Ascending aorta (tissue), 2 donors: ENCODE results near the gene ZNF823. TPM values are rescaled to one million over a fixed set of nuclear protein-coding genes. Genes with fewer than 3 reads are reported as not detected.

Source experiments
- DNase-seq, 2 donors: peaks; one replicate each; pipeline ENCODE4 v3.0.0-alpha.2; 2019; ENCODE audit warnings: low spot score in 2 of 2
- H3K27ac ChIP-seq, 2 donors: fragments of 200-600 bp; sonication (generic); one replicate each; pipeline ENCODE4 v1.5.1; 2016 to 2017; ENCODE audit warnings: mild to moderate bottlenecking in 1 of 2
- H3K27me3 ChIP-seq: fragments of 200-600 bp; sonication (generic); one replicate; pipeline ENCODE4 v1.5.1; 2017
- H3K36me3 ChIP-seq, 2 donors: fragments of 200-600 bp; sonication (generic); one replicate each; pipeline ENCODE4 v1.5.1; 2016
- H3K4me1 ChIP-seq, 2 donors: fragments of 200-600 bp; sonication (generic); one replicate each; pipeline ENCODE4 v1.5.1; 2016 to 2017; ENCODE audit warnings: mild to moderate bottlenecking in 1 of 2
- H3K4me3 ChIP-seq, 2 donors: fragments of 200-600 bp; sonication (generic); one replicate each; pipeline ENCODE4 v1.5.1; 2016 to 2017; ENCODE audit warnings: mild to moderate bottlenecking in 1 of 2
- H3K9me3 ChIP-seq, 2 donors: fragments of 200-600 bp; sonication (generic); one replicate each; pipeline ENCODE4 v1.5.1; 2016
- intact Hi-C: fragments of 100-400 bp; cut with DNase I; formaldehyde crosslinking; loops from one replicate; pipeline ENCODE4 v1.15.1; 2023
- total RNA-seq: library from RNA; depleted of rRNA; stranded (reverse); fragments of >200 nt; gene quantifications from one replicate; pipeline ENCODE4 v1.1.0, GENCODE V29; 2016
- TF ChIP-seq, protein P1 (sequence below), 3 experiments: fragments of 200-600 bp in 2 of 3; fragments of 450-650 bp in 1 of 3; sonication (generic) in 2 of 3; IDR thresholded peaks; one replicate each; pipeline ENCODE4 v1.5.1; 2016 to 2019; ENCODE audit warnings: antibody characterized with exemption in 3 of 3, mild to moderate bottlenecking in 1 of 3, moderate library complexity in 1 of 3

Gene ZNF823
- total RNA-seq, 1 donor from 2014 or later: 5.2 TPM

DNA sequence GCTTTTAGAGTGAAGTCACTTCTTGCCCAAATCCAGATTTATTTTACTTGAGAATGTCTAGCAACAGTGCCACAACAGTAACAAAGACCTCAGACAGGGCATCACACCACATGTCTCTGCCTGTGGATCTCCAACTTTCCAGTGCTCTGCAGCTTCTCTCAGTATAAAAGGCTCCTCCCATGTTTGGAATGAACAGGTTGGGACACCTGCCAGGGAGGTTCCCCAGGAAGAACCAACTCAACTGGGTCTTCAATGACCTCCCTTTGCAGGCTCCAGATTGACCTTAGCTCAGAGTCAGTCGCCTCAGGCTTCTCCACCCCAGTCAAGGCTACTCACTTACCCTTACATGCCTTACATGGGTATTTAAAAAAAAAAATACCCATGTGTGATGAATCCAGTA lies 3.4 kb downstream of the ZNF823 start:
- no peaks in the 10 kb centered on the region for H3K27me3 ChIP-seq
- peaks cover 0 to 13% of the 10 kb centered on the region in 2 donors for H3K9me3 ChIP-seq
- no peak overlapping the region for H3K27ac ChIP-seq
- TF ChIP-seq, protein P1, sequence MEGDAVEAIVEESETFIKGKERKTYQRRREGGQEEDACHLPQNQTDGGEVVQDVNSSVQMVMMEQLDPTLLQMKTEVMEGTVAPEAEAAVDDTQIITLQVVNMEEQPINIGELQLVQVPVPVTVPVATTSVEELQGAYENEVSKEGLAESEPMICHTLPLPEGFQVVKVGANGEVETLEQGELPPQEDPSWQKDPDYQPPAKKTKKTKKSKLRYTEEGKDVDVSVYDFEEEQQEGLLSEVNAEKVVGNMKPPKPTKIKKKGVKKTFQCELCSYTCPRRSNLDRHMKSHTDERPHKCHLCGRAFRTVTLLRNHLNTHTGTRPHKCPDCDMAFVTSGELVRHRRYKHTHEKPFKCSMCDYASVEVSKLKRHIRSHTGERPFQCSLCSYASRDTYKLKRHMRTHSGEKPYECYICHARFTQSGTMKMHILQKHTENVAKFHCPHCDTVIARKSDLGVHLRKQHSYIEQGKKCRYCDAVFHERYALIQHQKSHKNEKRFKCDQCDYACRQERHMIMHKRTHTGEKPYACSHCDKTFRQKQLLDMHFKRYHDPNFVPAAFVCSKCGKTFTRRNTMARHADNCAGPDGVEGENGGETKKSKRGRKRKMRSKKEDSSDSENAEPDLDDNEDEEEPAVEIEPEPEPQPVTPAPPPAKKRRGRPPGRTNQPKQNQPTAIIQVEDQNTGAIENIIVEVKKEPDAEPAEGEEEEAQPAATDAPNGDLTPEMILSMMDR (IDR thresholded peaks at IDR 0.05): no peak
- no peak for DNase-seq
- H3K36me3 ChIP-seq: peaks cover 0 to 11% of the 10 kb centered on the region in 2 donors
- H3K4me3 ChIP-seq: no peak overlapping the region
- intact Hi-C loops: no loop called here
- peaks cover 0 to 7% of the 10 kb centered on the region in 2 donors for H3K4me1 ChIP-seq

DNA sequence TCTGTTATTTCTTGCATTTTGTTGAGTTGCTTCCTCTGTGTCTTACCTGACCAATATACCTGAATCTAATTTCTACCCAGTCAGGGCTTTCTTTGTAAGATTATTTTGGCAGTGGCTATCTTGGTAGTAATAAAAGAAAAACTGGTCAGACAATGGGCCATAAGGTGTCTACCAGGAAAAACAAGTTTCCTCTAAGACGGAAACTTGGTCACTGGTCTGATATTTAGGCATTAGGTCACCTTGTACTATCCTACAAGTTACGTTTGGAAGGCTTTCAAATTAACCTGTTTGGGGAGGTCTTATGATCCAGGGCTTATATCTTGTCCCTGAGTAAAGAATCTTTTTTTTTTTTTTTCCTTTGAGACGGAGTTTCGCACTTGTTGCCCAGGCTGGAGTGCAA lies 9.2 kb downstream of the ZNF823 start:
- TF ChIP-seq, protein P1 (IDR thresholded peaks at IDR 0.05): no peak
- H3K27ac ChIP-seq: no peak overlapping the region
- intact Hi-C loops: no loop called here
- DNase-seq: no peak
- H3K9me3 ChIP-seq: peaks cover 2 to 68% of the 10 kb centered on the region in 2 donors
- no peak overlapping the region for H3K4me3 ChIP-seq
- H3K27me3 ChIP-seq: no peaks in the 10 kb centered on the region
- H3K4me1 ChIP-seq: no peaks in the 10 kb centered on the region
- peaks cover 18 to 49% of the 10 kb centered on the region in 2 donors for H3K36me3 ChIP-seq

DNA sequence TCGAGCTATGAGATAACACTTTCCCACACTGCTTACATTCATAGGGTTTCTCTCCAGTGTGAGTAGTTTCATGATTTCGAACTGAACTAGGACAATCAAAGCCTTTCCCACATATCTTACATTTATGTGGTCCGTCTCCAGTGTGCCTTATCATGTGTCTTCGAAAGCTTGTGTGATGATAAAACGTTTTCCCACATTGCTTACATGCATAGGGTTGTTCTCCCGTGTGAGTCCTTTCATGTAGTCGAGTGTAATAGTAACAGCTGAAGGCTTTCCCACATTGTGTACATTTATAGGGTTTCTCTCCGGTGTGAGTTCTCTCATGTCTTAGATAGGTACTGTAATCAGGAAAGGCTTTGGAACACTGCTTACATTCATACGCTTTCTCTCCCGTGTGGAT lies 16.3 kb downstream of the ZNF823 start:
- H3K9me3 ChIP-seq: peaks cover 44 to 96% of the 10 kb centered on the region in 2 donors
- TF ChIP-seq, protein P1 (IDR thresholded peaks at IDR 0.05): no peak
- intact Hi-C loops: no loop called here
- no peaks in the 10 kb centered on the region for H3K4me1 ChIP-seq
- H3K27ac ChIP-seq: no peak overlapping the region
- H3K36me3 ChIP-seq: peaks cover 51 to 79% of the 10 kb centered on the region in 2 donors
- no peak for DNase-seq
- no peak overlapping the region for H3K4me3 ChIP-seq
- no peaks in the 10 kb centered on the region for H3K27me3 ChIP-seq

DNA sequence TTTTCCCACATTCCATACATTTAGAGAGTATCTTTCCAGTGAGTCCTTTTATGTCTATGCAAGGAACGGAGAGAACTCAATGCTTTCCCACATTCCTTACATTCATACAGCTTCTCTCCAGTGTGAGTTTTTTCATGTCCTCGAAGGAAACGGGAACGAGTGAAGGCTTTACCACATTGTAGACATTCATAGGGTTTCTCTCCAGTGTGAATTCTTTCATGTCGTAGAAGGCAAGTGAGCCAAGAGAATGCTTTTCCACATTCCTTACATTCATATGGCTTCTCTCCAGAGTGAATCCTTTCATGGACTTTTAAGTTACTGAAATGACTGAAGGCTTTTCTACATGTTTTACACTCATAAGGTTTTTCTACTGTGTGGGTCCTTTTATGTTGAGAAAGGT lies 17.1 kb downstream of the ZNF823 start:
- TF ChIP-seq, protein P1 (IDR thresholded peaks at IDR 0.05): no peak
- Histone ChIP-seq H3K4me1 (no peaks in the 10 kb centered on the region), H3K4me3 (no peak overlapping the region), H3K36me3 (peaks cover 51 to 73% of the 10 kb centered on the region in 2 donors), H3K27me3 (no peaks in the 10 kb centered on the region), H3K9me3 (peaks cover 44 to 95% of the 10 kb centered on the region in 2 donors), H3K27ac (no peak overlapping the region)
- DNase-seq: no peak
- intact Hi-C loops: no loop called here

DNA sequence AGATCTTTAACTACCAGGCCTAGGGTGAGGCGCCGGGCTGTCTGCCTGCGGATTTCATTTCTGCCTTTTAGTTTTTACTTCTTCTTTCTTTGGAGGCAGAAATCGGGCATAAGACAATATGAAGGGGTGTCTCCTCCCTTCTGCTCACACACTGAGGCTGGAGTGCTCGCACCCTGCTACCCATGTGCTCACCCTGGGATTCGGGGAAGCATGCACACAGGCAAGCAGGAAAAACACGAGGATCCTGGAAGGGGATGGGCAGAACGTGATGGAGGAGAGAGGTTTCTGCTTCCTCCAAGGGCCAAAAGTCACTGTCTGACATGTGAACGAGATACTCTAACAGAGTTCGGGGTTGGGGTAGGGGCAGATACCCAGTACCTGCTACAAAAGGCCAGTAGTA lies 28.4 kb downstream of the ZNF823 start:
- DNase-seq: no peak
- Histone ChIP-seq H3K27me3 (no peaks in the 10 kb centered on the region), H3K4me1 (no peaks in the 10 kb centered on the region), H3K27ac (no peak overlapping the region), H3K36me3 (no peaks in the 10 kb centered on the region), H3K9me3 (peaks cover 0 to 16% of the 10 kb centered on the region in 2 donors), H3K4me3 (no peak overlapping the region)
- TF ChIP-seq, protein P1 (IDR thresholded peaks at IDR 0.05): no peak
- intact Hi-C loops: no loop called here

DNA sequence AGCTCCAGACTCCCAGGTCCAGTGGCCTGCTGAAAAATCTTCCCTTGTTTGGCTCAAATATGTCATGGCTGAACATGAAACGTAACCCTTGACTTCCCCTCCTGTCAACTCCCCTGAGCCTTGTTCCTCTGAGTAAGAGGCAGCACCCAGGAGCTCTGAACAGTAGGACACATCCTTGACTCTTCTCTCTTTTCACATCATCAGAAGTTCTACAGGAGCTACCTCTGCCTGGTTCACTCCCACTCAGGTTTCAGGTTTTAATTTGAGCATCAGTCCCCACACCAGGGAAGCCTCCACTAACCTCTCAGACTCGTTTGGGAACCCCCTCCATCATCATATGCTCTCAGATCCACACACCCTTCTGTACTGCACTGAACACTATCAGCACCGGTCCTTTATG lies 30.3 kb downstream of the ZNF823 start:
- no peak for DNase-seq
- intact Hi-C loops: no loop called here
- Histone ChIP-seq H3K4me3 (no peak overlapping the region), H3K36me3 (no peaks in the 10 kb centered on the region), H3K27me3 (no peaks in the 10 kb centered on the region), H3K9me3 (peaks cover 0 to 3% of the 10 kb centered on the region in 2 donors), H3K4me1 (no peaks in the 10 kb centered on the region), H3K27ac (no peak overlapping the region)
- TF ChIP-seq, protein P1 (IDR thresholded peaks at IDR 0.05): no peak
